HL-60 (cell line): ENCODE measurements around the gene HS3ST5.
A peak's percentile ranks its signal among the peaks of the same experiment; 100 is the strongest.

ENCODE experiments used
- DNase-seq, 2 experiments: peaks; one replicate each; pipeline ENCODE4 v3.0.0-alpha.2; 2010 to 2020; ENCODE audit warnings: low read depth in 1 of 2, low spot score in 1 of 2
- H3K27ac ChIP-seq: fragments of 250-450 bp; sonication (Bioruptor Pico); replicated peaks from 2 replicates; pipeline ENCODE4 v1.5.1; 2020; ENCODE audit warnings: mild to moderate bottlenecking, moderate library complexity
- H3K27me3 ChIP-seq: fragments of 250-450 bp; sonication (Bioruptor Pico); 2 replicates; pipeline ENCODE4 v1.5.1; 2021; ENCODE audit warnings: mild to moderate bottlenecking, moderate library complexity; ENCODE audit not compliant: insufficient read depth, poor library complexity, severe bottlenecking
- H3K4me3 ChIP-seq: replicated peaks from 2 replicates; pipeline ENCODE4 v1.5.1; 2011; ENCODE audit warnings: mild to moderate bottlenecking, control low read depth, low read length; ENCODE audit not compliant: insufficient read depth
- CTCF ChIP-seq: IDR thresholded peaks from one replicate; pipeline ENCODE4 v1.5.1; 2011; ENCODE audit warnings: low read length, control low read depth, inconsistent platforms; ENCODE audit not compliant: insufficient read depth
- GABPA ChIP-seq: IDR thresholded peaks from 2 replicates; pipeline ENCODE4 v1.6.1; 2012; ENCODE audit warnings: low read depth
- POLR2AphosphoS5 ChIP-seq: IDR thresholded peaks from 2 replicates; pipeline ENCODE4 v1.6.1; 2012; ENCODE audit warnings: low read depth
- SPI1 ChIP-seq: IDR thresholded peaks from 2 replicates; pipeline ENCODE4 v1.6.1; 2012; ENCODE audit warnings: low read depth, mild to moderate bottlenecking, borderline replicate concordance
- TF ChIP-seq, protein P1 (sequence below): IDR thresholded peaks from 2 replicates; pipeline ENCODE4 v1.6.1; 2012; ENCODE audit warnings: low read depth; ENCODE audit not compliant: insufficient replicate concordance

The HS3ST5 gene

GRCh38 chr6:114101255-114101654, 241.6 kb downstream of the HS3ST5 start:
- no peak for DNase-seq
- TF ChIP-seq, protein P1, sequence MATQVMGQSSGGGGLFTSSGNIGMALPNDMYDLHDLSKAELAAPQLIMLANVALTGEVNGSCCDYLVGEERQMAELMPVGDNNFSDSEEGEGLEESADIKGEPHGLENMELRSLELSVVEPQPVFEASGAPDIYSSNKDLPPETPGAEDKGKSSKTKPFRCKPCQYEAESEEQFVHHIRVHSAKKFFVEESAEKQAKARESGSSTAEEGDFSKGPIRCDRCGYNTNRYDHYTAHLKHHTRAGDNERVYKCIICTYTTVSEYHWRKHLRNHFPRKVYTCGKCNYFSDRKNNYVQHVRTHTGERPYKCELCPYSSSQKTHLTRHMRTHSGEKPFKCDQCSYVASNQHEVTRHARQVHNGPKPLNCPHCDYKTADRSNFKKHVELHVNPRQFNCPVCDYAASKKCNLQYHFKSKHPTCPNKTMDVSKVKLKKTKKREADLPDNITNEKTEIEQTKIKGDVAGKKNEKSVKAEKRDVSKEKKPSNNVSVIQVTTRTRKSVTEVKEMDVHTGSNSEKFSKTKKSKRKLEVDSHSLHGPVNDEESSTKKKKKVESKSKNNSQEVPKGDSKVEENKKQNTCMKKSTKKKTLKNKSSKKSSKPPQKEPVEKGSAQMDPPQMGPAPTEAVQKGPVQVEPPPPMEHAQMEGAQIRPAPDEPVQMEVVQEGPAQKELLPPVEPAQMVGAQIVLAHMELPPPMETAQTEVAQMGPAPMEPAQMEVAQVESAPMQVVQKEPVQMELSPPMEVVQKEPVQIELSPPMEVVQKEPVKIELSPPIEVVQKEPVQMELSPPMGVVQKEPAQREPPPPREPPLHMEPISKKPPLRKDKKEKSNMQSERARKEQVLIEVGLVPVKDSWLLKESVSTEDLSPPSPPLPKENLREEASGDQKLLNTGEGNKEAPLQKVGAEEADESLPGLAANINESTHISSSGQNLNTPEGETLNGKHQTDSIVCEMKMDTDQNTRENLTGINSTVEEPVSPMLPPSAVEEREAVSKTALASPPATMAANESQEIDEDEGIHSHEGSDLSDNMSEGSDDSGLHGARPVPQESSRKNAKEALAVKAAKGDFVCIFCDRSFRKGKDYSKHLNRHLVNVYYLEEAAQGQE = no peak
- TF ChIP-seq POLR2AphosphoS5 = no peak
- TF ChIP-seq SPI1 = no peak
- no peak for TF ChIP-seq CTCF
- no peak for TF ChIP-seq GABPA
- Histone ChIP-seq H3K27me3 (no peaks in the 10 kb centered on the region), H3K27ac (no peak overlapping the region), H3K4me3 (no peak overlapping the region)

DNA sequence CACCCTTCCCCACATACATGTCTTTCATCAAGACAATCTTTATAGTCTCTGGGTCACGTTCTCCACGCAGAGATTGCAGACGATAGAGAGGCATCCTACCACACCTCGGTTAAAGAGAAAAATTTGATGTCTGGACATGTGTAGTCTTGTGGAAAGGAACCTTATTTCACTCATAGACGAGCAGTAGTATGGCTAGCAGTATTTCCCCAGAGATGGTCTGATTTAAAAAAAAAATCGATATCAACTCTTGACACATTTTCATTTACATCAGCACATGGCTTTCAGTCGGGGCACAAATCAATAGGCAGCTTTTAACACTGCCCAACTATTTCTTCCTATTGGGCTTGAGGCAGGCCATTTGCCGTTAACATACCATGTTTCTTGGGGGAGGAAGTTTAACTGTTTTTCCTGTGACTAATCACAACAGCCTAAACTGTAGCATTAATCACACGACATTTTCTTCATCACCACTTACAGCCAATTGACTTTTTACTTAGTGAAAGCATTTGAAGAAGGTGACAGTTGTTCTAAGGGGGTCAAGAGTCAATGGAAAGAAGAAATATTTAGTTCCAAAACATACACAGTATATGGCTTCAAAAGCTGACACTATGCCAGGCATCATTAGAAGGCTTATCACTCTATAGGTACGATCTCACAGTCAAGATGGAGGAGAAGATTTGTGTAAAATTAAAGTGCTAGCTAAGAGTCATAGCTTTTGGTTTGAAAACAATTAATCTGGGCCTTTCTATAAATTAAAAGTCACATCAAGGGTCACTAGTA, 242.4 kb downstream of the HS3ST5 start:
- DNase-seq = no peak
- TF ChIP-seq POLR2AphosphoS5 (no peak), CTCF (no peak), GABPA (no peak), SPI1 (no peak)
- TF ChIP-seq, protein P1 = no peak

DNA sequence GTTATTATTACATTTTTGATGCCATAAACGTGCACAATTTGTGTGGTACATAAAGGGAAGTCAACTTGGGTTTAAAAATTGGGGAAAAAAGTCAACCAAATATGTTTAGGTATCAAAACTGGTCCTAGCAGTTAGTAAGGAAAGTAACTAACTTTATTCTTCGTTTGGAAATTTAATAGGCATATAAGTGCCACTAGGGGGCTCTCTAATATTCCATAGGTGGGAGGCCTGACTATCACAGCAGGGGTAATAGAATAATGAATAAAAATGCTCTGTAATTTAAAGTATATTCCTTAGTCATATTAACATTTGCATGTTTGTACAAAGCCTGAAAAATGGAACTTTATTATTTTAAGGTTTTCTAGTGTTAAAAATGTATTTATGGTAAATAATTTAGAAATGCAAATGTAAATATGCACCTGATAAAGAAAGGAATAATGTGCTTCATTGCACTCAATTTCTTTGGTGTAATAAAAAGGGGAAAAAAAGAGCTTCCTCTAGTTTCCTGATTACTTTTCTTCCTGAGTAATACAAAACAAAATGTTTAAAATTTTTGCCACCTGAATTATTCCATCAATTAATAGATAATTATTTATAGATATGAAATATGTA, 246.2 kb downstream of the HS3ST5 start:
- no peak overlapping the region for H3K27ac ChIP-seq
- TF ChIP-seq CTCF (peak; percentile 49), GABPA (no peak), SPI1 (no peak)
- no peak overlapping the region for H3K4me3 ChIP-seq
- DNase-seq = peak in 1 of 2 experiments; percentile 9
- H3K27me3 ChIP-seq = no peaks in the 10 kb centered on the region

More for the DNA sequence above, 242.4 kb downstream of the HS3ST5 start:
- no peaks in the 10 kb centered on the region for H3K27me3 ChIP-seq
- H3K27ac ChIP-seq = no peak overlapping the region
- no peak overlapping the region for H3K4me3 ChIP-seq
